ENCODE results near the gene SYPL2. TPM values are rescaled to one million over a fixed set of nuclear protein-coding genes. Genes with fewer than 3 reads are reported as not detected.

The SYPL2 gene
- total RNA-seq, 1 experiment from 2014 or later: 0.37 TPM

DNA sequence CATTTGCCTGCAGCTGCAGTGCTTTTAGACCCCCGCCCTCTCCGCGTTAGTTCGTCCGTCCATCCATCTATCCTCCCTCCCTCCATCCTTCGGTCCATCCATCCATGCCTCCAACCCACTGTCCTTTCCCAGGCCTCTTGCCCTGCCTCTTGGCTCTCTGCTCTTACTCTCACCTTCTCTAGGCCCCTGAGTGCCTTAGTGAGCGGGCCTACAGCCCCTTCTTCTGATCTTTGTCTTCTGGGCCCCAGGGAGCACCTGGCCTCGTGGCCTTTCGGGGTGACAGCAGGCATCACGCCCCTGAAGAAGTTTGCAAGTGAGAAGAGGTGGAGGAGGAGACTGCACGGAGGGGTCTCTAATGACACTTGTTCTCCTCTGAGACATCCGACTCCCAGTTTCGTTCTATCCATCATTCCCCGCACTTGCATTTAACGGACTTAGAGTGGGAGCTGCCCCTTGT, 18.2 kb downstream of the SYPL2 start:
- in situ Hi-C loops (cut with HindIII; ENCODE audit: low pct_unique_long_range_greater_than_20kb, low sequenced_read_pairs): no loop called here
- no peak for DNase-seq (ENCODE audit: low read depth, low spot score)

DNA sequence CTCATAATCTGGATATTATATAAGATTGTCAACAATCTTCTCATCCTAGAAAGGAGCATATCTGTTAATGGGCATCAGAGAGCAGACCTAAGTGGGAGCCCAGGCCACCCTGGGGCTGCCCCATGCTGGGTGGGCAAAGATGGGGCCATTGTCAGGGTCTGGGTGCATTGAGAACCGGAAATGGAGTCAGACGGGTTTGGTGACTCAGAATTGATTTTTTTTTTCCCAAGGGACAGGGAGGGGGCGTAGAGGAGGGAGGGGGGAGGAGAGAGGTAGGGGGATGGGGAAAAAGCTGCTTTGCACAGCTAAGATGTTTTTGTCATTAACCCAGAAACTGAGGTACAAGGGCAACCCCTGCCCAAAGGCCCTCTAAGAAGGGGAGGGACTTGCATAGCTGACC, 18.7 kb downstream of the SYPL2 start:
- DNase-seq (ENCODE audit: low read depth, low spot score): no peak

DNA sequence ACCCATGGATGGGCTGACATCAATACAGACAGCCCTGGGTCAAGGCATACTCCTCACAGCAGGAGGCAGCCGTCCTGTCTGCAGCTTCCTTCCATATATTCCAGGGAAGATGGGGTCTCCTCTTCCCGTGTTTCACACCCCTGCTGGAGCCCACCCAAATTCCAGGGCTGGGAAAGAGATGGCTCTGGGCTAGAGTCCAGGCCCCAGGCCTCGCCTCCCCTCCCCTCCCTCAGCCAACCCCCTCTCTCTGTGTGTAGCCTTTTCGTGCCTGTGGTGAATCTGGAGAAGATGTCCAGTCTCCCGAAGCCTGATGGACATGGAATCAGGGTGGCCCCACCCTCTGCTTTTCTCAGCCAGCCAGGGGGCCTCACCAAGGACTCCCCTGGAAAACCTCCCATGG, 20.9 kb downstream of the SYPL2 start:
- in situ Hi-C loops (cut with HindIII; ENCODE audit: low pct_unique_long_range_greater_than_20kb, low sequenced_read_pairs): no loop called here
- no peak for DNase-seq (ENCODE audit: low read depth, low spot score)

More for the DNA sequence above, 18.7 kb downstream of the SYPL2 start:
- in situ Hi-C loops (cut with HindIII; ENCODE audit: low pct_unique_long_range_greater_than_20kb, low sequenced_read_pairs): no loop called here

DNA sequence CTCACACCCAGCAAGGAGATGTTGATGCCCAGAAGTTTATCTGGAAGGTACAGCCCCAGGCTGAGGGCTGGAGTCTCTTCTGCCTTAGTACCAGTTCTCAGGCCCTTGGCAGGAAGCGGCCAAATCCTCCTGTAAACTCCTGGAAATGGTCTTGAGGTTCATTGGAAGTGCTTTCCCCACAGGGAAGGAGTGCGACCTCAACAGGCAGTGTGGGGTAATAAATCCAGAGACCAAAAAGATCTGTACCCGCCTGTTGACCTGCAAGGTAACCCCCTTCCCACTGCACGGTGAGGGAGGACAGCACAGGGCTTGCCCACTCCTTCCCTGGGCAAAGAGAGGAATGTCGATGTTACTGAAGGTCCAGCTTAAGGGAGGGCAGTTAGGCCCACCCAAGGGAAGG, 21.9 kb downstream of the SYPL2 start:
- in situ Hi-C loops (cut with HindIII; ENCODE audit: low pct_unique_long_range_greater_than_20kb, low sequenced_read_pairs): no loop called here
- DNase-seq (ENCODE audit: low read depth, low spot score): peak; percentile 45

DNA sequence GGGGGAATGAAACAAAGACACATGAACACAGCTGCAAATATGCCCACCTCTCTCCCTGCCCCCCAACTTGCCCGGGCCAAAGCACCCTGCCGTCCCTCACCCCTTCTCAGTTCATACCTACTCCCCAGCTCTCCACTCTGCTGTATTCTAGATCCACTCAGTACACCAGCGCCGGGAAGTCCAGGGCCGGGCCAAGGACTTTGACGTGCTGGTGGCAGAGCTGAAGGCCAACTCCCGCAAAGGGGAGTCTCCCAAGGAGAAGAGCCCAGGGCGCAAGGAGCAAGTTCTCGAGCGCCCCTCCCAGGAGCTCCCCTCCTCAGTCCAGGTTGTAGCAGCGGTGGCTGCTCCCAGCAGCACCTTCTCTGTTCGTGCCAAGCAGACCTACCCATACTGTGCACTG, 22.4 kb downstream of the SYPL2 start:
- DNase-seq (ENCODE audit: low read depth, low spot score): no peak
- in situ Hi-C loops (cut with HindIII; ENCODE audit: low pct_unique_long_range_greater_than_20kb, low sequenced_read_pairs): no loop called here

DNA sequence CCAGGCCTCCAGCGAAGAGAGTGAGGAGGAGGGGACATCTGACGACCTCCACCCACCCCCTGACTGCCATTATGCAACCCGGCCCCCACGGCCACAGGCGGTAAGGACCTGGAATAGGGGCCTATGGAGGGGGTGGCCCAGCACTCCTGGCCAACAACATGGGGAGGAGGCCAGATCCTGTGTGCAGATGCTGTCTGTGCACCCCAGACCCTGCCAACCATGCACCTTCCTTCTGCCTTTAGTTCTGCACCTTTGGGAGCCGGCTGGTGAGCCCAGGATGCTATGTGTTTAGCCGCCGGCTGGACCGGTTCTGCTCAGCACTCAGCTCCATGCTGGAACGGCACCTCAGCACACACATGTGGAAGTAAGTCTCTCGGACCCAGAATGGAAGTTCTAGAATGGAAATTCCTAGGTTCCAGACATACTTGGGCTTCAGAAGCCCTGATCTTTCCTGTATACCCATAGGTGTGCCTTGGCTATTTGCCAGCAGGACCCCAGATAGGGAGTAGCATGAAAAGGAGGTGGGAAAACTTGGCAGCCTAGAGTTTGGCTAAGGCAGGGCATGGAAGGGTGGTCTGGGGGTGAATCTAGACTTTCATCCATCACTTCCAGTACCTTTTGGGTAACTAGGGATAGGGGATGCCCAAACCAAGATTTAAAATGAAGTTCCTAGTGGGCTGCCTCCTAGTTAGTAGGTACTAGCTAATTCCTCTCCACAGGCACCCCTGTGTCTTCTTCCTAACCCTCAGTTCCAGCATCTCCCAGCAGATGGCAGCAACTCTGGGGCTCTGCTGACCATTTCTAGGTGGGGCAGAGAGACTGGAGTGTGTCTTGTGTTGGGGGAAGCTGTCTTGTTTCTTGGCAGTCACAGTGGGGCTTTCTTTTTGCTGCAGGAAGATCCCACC, 23.9 kb downstream of the SYPL2 start:
- in situ Hi-C loops (cut with HindIII; ENCODE audit: low pct_unique_long_range_greater_than_20kb, low sequenced_read_pairs): no loop called here
- DNase-seq (ENCODE audit: low read depth, low spot score): peak; percentile 73

DNA sequence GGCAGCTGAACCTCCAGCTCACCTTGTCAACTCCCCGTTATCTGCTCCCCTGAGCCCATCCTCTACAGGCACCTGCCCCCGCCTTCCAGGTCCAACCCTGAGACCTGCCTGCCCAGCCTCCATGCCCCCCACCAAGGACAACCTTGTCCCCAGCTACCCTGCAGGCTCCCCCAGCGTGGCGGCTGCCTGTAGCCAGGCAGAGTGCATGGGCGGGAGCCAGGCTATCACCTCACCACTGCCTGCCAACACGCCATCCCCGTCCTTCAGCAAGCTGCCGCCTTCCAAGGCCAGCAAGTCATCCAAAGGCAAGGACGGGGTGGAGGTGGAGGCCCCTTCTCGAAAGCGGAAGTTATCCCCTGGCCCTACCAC, 24.6 kb downstream of the SYPL2 start:
- DNase-seq (ENCODE audit: low read depth, low spot score): no peak
- in situ Hi-C loops (cut with HindIII; ENCODE audit: low pct_unique_long_range_greater_than_20kb, low sequenced_read_pairs): no loop called here

DNA sequence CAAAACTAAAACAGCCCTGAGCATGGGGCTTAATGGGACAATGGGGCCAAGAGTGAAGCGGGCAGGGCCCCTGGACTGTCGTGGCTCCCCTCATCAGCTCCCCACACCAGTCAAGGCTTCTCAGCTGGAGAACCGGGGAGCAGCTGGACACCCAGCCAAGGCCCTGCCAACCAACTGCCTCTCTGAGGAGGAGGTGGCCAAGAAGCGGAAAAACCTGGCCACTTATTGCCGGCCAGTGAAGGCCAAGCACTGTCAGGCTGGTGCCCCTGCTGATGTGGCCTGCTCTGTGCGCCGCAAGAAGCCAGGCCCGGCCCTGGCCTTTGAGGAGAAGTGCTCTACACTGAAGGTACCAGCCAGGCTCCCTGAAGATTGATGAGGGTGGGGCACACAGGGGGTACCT, 25.0 kb downstream of the SYPL2 start:
- in situ Hi-C loops (cut with HindIII; ENCODE audit: low pct_unique_long_range_greater_than_20kb, low sequenced_read_pairs): no loop called here

DNA sequence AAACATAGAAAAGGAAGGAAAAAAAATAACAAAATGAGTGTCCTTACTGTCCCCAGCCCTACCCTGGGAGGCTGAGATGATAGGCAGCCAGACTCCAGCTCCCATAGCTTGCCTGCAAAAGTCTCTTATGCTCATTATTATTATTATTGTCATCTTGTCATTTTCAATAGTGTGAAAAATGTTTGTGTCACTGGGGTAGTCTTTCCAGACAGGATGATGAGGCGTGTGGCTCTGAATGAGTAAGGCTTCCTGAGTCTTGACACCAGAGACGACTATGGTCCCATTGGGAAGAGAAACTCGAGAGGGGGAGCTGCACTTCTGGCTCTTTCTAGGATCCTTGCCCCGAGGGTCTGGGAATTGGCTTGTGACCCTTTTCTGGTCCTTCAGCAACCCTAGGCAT, 26.4 kb downstream of the SYPL2 start:
- in situ Hi-C loops (cut with HindIII; ENCODE audit: low pct_unique_long_range_greater_than_20kb, low sequenced_read_pairs): no loop called here
- DNase-seq (ENCODE audit: low read depth, low spot score): no peak

More for the DNA sequence above, 25.0 kb downstream of the SYPL2 start:
- DNase-seq (ENCODE audit: low read depth, low spot score): no peak

DNA sequence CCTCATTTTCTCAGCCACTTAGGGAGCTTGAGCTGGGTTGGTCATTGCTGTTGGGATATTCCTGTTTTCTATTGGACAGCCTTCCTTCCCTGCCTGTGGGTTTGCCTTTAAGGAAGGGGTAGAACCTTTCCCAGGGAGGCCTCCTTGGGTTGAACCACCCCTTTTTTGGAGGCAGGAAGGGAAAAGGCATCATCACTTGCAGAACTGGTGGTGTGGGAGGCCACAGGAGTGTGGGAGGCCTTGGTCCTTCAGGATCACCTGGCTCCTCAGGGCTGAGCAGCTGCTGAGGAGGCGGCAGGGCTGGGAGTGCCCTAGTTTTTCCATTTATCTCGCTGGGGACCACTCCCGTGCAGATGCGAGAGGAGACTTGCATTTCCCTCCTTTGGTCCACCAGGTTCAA, 26.9 kb downstream of the SYPL2 start:
- in situ Hi-C loops (cut with HindIII; ENCODE audit: low pct_unique_long_range_greater_than_20kb, low sequenced_read_pairs): no loop called here
- no peak for DNase-seq (ENCODE audit: low read depth, low spot score)

DNA sequence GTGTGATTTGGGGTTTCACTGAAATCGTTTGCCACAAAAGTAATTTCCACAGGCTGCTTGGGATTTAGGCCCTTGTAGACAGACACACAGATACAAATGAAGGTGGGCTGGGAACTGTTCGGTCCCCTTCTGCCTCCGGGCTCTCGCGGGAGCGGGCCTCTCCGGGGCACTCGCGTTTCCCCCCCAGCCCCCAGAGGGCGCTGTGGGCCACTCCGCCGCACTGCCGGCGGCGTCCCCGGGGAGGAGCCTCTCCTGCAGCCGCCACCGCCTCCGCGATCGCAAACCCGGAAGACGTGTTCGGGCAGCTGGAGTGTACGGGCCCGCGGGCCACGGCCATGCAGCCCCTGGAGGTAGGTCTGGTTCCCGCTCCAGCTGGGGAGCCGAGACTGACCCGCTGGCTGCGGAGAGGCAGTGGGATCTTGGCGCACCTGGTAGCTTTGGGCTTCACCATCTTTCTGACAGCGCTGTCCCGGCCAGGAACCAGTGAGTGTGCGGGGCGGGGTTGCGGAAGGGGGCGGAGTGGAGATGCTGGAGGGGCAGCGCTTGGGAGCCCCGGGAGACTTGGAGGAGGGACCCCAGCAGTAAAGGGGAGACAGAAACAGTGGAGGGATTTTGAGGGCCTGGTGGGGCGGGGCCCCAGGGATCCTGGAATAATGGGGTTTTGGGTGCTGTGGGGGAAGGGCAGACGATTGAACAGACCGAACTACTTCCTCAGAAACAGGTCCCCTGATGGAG, 27.6 kb downstream of the SYPL2 start, which contains the start of gene CYB561D1:
Gene CYB561D1, plus strand, starts transcription at position 290 of the 735 bp plus-strand sequence. Its CDS starts 46 bp downstream, at position 336.
- in situ Hi-C loops (cut with HindIII; ENCODE audit: low pct_unique_long_range_greater_than_20kb, low sequenced_read_pairs): no loop called here
- DNase-seq (ENCODE audit: low read depth, low spot score): peak; percentile 75

DNA sequence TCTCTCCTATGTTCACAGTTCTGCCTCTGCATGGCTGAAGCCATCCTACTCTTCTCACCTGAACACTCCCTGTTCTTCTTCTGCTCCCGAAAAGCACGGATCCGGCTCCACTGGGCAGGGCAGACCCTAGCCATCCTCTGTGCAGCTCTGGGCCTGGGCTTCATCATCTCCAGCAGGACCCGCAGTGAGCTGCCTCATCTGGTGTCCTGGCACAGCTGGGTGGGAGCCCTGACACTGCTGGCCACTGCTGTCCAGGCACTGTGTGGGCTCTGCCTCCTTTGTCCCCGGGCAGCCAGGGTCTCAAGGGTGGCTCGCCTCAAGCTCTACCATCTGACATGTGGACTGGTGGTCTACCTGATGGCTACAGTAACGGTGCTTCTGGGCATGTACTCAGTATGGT, 29.4 kb downstream of the SYPL2 start:
- in situ Hi-C loops (cut with HindIII; ENCODE audit: low pct_unique_long_range_greater_than_20kb, low sequenced_read_pairs): no loop called here
- no peak for DNase-seq (ENCODE audit: low read depth, low spot score)

DNA sequence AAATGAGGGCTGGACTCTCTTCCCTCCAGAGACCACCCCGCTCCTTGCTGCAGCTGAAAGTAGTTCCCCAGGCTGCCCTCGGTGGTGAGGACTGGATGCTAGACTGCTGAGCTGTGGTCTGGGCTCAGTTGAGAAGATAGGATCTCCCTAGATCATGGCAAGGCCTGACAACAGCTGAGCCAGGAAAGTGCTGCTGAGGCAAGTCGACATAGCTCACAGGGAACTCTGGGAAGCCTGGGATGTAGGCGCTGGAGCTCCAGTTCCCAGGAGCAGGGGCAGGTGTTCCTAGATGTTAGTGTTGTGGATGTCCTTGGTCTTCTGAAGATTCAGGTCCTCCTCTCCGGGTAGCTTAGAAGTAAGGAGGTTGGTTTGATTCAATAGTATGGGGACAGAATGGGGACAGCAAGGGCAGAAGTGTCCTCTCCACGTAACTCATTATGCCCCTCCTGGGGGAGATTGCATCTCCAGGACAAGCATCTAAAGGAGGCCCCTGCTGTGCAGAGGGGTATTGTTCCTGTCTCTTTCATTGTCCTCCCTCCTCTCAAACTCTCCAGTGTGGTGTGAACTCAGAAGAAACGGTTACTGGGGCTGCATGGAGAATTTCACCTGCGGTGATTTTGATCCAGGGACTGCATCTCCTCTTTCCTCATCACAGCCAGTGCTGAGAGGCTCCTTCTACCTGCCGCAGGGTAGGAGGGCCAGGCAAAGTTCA, 31.3 kb downstream of the SYPL2 start:
- in situ Hi-C loops (cut with HindIII; ENCODE audit: low pct_unique_long_range_greater_than_20kb, low sequenced_read_pairs): no loop called here
- no peak for DNase-seq (ENCODE audit: low read depth, low spot score)

DNA sequence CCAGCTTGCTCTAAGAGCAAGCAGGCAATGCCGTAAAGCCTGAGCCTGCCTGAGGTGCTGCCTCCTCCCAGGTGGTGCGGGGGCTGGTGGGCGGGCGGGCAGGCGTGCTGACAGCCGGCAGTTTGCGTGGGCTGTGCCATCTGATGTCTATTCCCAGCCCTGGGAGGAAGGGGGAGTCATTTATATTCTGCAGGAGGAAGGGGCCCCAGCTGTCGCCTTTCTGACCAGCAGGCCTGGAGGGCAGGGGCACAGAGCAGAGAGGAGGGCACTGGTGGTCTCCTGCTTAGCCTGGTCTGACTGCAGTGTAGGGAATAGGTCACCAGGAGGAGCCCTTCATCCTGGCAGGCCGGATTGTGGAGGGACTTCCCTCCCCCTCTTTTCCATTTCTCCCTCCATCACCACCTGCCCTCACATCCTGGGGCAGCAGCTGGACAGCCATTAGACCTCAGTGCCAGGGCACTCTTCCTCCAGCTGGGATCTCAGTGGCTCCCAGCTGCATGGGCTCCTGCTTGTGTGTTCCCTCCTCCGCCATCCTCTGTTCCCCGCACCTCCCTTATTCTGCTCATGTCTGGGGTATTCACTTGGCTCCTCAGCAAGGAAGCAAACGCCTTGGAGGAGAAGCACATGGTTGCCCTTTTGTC, 31.9 kb downstream of the SYPL2 start:
- DNase-seq (ENCODE audit: low read depth, low spot score): peak; percentile 50
- in situ Hi-C loops (cut with HindIII; ENCODE audit: low pct_unique_long_range_greater_than_20kb, low sequenced_read_pairs): no loop called here

DNA sequence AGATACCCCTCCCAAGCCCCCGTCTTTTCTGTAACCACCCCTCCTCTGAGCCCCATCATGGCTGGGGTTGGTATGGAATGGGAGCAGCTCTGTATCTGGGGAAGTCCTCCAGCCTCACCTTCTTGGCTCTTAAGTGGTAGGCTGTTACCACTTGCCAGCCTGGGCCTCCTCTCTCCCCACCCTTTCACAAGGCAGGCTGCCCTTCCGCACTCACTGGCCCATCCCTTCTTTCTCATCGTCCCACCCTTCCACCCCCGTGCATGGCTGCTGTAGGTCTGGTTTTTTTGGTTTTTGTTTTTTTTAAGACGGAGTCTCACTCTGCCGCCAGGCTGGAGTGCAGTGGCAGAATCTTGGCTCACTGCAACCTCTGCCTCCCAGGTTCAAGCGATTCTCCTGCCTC, 32.7 kb downstream of the SYPL2 start:
- in situ Hi-C loops (cut with HindIII; ENCODE audit: low pct_unique_long_range_greater_than_20kb, low sequenced_read_pairs): no loop called here
- no peak for DNase-seq (ENCODE audit: low read depth, low spot score)

DNA sequence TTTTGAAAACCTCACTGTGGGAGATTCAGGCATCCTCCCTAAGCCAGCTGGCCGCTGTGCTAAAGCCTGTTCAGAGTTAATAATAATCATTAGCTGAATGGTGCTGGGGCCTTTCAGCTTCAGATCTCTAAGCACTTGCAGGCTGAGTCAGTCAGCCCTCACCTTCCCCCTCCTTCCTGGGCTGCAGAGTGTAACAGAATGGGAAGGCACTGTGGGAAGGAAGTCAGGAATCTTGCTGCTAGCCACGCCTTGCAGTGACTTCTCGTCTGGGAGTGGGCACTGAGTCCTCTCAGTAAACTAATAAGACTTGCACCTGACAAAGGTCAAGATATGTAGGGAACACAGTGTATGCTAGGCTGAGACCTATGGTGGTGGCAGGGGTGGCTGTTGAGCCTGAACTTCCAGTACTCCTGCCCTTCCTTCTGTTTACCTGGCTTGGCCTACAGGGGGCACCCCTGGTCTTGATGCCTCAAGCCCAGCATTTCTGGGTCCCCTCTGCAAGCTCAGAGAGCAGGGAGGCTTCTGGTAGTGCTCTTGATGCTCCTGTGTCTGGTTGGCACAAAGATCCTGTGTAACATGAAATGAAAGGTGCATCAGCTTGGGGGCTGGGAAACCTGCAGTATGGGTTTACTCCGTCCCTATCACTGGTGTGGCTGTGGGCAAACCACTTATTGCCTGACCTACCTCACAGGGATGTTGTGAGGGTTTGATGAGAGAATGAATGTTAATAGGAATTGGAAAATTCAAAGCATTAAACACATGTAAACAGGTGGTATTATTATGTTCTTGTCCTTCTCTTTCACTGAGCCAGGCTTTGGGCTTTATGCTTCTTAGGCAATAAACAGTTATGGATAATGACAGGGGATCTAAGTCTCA, 33.6 kb downstream of the SYPL2 start:
- in situ Hi-C loops (cut with HindIII; ENCODE audit: low pct_unique_long_range_greater_than_20kb, low sequenced_read_pairs): no loop called here
- peak; percentile 51 for DNase-seq (ENCODE audit: low read depth, low spot score)

DNA sequence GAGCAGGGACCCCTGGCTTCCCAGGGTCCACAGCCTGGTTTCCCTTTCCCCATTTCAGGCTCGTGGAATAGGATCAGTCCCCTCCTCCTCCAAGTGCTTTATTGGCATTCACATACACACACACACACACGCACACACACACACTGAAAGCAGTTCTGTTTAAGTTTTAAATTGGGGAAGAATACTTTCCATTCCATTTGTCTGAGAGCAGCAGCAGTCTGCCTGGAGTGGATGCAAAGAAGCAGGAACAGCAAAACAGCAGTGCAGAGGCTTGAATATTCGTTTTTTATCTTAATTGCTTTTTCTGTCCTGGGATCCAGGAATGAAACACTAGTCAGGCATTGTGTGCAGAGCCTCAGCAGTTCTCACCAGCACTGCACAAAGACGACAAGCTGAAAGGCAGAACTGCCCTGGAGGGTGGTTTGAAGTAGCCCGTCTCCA, 34.6 kb downstream of the SYPL2 start:
- DNase-seq (ENCODE audit: low read depth, low spot score): no peak
- in situ Hi-C loops (cut with HindIII; ENCODE audit: low pct_unique_long_range_greater_than_20kb, low sequenced_read_pairs): no loop called here

Data from SK-MEL-5 (cell line).